Astrocyte of the hippocampus (primary cell): Measurements from ENCODE around the gene DYRK1A.
A peak's percentile ranks its signal among the peaks of the same experiment; 100 is the strongest.
"Not testable (repeated sequence)": the region's sequence is repeated elsewhere in the genome, so short reads cannot be mapped to it uniquely, and the experiment has no call there.

ENCODE experiments used
- DNase-seq: peaks from one replicate; pipeline ENCODE4 v3.0.0; 2011; ENCODE audit warnings: low read depth, low spot score

DYRK1A gene

DNA sequence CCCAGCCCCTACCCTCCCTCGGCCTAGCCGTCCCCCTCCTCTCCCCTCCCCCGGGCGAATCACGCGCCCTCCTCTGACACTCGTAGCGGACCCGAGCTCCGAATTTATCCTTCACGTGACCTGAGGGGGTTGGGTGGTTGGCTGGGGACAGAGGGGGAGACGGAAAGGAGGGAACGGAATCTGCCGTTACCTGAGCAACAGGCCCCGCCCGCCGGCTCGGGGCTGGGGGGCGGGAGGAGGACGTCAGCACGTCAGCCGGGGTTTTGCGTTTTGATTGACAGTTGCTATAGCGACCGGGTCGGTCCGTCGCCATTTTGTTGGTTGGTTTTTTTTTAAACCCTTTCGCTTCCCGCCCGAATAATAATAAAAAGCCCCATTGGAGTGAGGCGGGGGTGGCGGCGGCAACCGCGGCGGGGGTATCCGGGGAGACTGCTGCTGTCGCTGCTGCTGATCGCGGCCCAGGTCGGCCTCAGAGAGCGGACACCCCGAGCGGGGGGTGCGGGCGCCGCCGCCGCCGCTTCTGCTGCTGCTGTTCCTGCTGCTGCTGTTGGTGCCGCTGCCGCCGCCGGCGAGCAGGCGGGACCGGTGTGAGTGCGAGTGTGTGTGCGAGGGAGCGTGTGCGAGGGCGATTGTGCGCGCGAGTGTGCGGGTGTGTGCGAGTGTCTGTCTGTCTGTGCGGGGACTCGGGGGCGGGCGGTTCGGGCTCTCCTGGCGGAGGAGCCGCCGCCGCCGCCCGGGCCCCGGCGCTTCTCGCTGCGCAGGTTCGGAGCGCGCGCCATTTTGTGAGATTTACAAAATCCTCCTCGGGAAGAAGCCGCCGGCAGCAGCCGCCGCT lies at the start of gene DYRK1A:
TSS of gene DYRK1A (plus strand) at position 292 of the 835 bp plus-strand sequence. CDS start 53,602 bp downstream, outside the sequence.
- DNase-seq, result peak; percentile 100

DNA sequence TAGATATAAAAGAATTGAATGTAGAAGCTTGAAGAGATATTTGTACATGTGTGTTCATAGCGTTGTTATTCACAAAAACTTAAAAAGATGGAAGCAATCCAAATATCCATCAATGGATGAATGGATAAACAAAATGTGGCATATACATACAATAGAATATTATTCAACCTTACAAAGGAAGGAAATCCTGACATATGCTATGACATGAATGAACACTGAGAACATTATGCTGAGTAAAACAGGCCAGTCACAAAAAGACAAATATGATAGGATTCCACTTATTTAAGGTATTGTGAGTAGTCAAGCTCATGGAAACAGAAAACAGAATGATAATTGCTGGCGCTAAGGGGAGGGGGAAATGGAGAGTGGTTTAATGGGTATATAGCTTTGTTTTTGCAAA lies 47.0 kb upstream of the DYRK1A start:
- no peak for DNase-seq

DNA sequence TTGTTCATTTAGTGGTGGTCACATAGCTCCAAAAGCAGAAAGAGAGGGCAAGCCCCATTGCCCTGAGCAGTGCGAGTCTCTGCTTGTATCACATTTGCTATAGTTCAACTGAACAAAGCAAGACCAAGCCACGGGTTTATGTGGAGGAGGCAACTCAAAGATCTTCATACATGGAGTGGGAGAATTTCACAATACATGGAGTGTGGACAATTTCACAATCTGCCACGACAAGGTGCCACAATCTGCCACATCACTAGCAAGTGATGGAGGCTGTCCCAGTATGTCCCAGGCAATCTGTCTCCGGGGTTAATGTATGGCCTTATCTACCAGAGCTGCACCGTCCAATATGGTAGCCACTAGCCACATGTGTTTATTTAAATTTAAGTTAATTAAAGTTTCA lies 44.5 kb upstream of the DYRK1A start:
- no peak for DNase-seq

DNA sequence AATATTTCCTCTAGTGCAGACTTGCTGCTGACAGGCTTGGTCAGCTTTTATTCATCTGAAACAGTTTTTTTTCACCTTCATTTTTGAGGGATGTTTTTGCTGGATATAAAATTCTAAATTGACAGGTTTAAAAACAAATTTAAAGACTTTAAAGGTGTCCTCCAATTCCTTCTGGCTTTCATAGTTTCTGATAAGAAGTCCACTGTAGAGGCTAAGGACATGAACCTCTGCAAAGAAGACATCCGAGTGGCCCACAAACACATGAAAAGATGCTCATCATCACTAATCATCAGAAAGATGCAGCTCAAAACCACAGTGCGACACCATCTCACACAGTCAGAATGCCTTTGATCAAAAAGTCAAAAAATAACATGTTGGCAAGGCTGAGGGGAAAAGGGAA lies 42.0 kb upstream of the DYRK1A start:
- DNase-seq, result no peak

DNA sequence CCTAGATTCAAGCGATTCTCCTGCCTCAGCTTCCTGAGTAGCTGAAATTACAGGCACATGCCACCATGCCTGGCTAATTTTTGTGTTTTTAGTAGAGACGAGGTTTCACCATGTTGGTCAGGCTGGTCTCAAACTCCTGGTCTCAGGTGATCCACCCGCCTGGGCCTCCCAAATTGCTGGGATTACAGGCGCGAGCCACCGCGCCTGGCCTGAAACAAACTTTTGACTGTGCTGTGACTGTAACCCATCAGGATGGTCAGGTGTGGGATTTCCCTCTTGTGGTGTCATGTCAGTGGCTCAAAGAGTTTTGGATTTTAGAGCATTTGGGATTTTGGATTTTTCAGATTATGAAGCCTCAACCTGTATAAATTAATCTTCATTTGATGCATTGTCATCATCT lies 38.4 kb upstream of the DYRK1A start:
- not testable (repeated sequence) for DNase-seq

DNA sequence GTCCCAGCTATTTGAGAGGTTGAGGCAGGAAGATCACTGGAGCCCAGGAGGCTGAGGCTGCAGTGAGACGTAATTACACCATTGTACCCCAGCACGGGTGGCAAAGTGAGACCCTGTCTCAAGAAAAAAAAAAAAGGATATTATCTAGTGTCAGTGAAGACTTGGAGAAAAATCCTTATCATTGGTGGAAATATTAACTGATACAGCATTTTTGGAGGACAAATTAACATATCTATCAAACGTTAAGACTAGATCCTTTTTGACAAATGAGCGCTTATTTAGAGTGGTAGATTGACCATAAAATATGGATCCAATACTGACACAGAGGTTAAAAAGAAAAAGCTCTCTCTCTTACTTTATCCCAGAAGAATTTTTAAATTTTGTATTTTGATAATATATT lies 35.2 kb upstream of the DYRK1A start:
- no peak for DNase-seq

DNA sequence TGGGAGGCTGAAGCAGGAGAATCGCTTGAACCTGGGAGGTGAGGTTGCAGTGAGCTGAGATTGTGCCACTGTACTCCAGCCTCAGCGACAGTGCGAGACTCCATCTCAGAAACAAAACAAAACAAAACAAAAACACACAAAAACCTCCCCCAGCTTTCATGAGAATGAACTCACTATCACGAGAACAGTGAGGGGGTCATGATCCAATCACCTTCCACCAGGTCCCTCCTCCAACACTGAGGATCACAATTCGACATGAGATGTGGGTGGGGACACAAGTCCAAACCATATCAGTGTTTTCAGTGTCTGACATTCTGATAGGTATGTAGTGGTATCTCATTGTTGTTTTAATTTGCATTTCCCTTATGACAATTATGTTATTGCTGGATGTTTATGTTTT lies 31.5 kb upstream of the DYRK1A start:
- no peak for DNase-seq

DNA sequence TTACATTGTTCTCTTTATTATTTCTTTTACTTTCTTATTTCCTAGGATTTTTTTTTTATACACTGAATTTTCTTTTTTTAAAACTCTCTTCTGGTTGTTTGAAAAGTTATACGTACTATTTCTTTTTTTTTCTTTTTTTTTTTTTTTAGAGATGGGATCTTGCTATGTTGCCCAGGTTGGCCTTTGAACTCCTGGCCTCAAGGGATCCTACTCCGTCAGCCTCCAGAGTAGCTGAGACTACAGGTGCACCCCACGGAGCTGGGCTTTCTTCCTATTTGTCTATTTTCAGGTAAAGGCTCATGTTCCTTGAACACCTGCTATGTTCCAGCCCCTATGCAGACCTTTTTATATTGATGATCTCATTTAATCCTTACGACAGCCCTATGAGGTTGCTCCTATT lies 29.4 kb upstream of the DYRK1A start:
- DNase-seq, result no peak

DNA sequence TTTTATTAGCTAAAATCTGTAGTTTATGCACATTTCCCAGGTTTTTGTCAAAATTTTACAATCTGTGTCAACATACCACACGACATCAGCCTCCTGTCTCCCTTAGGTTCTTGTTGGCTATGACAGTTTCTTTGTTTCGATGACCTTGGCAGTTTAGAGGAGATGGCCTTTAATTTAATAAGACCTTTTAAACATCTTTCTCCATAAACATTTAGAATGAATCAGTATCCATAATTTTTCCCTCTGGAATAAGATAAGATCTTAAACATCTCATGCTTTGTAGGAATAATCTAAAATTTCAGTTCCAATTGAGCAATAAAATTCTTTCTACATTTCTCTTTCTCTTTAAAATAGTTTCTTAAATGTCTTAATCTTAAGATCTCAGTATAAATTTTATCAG lies 28.7 kb upstream of the DYRK1A start:
- DNase-seq, result no peak

DNA sequence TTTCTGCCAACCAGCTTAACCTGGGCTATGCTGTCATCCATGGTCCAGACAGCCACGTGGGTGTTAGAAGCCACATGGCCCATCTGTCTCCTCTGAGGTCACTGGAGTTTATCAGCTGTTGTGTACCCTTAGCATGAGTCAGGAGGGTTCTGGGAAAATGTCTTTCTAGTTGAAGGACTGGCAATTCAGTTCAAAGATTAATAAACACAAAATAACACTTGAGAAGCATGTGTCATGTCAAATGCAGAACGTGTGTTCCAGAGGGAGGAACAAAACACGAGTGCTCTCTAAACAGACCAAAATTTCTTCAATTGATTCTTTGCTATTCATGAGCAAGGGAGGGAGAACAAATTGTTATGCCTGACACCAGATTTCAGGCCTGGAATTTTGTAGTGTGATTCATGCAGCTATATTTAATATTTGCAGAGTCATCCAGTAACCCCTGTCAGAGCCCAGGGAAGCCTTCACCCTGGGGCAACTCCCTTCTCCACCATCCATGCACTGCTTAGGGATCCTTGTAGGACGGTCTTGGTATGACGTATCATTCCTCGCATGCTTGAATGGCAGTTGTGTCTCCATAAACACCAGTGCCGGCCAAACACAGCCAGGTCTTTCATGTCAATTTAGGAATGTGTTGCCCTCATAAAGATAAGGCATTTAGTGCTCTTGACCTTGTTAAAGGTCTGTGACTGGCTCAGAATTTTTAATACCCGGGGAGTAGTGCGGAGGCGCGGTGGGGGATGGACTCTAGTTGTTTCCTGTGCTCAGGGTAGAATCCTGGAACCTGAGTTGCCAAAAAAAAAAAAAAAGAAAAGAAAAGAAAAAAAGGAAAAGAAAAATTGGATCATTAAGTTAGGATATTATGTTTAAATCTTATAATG lies 27.7 kb upstream of the DYRK1A start:
- peak; percentile 62 for DNase-seq

DNA sequence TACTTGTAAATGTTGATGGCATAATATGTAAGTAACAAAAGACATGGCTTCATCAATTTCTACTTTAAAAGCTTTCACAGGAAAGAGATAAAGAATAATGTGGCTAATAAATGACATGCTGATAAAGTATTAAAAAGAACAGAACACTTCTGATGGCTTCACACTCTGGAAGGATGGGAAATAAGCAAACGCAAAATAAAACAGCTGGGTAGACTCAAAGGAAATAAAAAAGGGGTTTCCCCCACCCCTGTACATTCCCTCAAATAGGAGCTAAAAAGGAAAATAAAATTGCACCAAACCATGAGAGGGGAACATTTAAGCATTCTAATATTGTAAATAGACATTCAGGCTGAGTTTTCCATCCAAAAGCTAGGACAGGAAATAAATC lies 27.0 kb upstream of the DYRK1A start:
- DNase-seq, result no peak

DNA sequence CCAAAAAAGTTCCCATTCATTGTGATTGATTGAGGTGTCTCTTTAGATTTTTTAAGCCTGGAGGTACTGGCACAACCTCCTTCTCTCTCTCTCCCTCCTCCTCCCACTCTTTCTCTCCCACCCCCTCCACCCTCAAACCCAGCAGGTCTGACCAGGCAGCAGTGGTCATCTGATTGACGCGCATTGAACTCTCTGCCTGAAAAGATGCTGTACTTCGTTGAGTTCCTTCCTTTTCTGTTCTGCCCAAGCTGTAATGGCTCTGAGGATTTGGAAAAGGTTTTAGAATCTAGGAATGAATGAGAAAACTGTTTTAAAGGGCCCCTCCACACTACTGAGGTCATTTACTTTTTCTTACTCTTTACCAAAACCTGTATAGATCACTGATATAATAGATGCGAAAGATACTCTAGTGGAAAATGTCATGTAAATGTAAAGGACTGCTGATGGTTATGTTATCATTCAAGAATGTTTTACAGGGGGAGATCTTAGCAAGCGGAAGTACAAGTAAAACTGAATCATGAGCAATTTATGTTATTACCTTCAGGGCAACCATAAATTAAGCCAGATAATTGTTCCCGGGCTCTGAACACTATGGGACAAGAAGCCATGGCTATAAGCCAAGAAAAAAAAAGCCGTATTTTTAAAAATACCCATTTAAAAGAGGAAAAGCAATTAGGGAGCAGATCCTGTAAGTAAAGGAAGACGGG lies 25.2 kb upstream of the DYRK1A start:
- DNase-seq, result peak; percentile 6

DNA sequence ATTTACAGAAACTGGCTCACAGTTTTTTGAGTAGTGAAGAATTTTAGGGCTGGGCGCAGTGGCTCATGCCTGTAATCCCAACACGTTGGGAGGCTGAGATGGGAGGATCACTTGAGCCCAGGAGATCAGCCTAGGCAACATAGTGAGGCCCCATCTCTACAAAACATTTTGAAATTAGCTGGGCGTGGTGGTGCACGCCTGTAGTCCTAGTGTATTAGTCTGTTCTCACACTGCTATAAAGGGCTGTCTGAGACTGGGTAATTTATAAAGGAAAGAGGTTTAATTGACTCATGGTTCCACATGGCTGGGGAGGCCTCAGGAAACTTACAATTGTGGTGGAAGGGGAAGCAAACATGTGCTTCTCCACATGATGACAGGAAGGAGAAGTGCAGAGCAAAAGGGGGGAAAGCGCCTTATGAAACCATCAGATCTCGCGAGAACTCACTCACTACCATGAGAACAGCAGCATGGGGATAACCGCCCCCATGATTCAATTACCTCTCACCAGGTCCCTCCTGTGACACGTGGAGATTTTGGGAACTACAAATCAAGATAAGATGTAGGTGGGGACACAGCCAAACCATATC lies 24.4 kb upstream of the DYRK1A start:
- DNase-seq, result no peak

DNA sequence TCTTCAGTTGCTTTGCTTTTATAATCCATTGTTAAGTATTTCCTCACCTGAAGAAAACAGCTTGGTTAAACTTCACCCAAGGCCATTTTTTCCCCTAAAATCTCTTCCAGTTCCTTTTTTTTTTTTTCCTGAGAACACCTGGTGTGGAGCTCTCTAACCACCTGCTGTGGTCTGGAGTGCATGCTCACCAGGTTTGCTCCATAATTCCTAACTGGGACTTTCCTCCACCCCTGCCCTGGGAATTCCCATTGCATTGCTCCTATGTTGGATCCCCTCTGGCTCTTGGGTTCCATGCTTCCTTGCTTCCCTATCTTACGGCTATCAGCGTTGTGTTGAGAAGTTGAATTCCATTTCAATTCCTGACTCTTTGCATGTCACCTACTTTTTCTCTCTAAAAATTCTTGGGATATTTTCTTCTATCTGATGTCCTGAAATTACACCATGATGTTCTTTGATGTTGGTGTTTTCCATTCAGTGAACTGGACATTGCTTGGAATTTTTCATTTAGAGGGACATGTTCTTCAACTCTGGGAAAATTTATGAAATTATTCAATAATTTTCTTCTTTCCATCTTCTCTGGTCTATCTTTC lies 19.6 kb upstream of the DYRK1A start:
- DNase-seq, result no peak

DNA sequence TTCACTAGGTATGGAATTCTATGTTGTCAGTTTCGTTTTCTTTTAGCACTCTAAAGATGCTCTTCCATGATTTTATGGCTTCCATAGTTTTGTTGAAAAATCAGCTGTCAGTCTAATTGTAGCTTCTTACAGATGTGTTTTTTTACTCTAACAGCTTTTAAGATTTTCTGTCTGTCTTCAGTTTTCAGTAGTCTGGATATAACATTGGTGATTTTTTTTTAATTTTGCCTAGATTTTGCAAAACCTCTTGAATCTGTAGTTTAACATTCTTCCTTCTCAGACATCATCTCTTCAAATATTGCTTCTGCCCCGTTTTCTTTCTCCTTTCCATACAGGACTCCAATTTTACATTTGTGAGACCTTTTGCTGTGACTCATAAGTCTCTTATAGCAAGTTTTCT lies 17.9 kb upstream of the DYRK1A start:
- no peak for DNase-seq

DNA sequence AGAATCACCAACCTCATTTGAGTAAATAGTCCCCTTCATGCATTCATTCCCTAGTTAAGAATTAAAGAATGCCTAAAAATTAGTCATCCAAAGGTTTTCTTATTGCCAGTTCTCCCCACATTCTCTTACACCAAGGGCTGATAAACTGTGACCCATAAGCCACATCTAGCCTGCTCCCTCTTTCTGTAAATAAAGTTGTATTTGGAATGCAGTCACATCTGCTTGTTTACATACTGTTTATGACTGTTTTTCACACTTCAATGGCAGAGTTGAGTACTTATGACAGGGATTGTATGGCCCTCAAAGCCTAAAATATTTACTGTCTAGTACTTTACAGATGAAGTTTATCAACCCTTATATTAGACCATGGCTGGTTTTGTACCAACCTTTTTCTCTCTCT lies 16.1 kb upstream of the DYRK1A start:
- DNase-seq, result no peak

DNA sequence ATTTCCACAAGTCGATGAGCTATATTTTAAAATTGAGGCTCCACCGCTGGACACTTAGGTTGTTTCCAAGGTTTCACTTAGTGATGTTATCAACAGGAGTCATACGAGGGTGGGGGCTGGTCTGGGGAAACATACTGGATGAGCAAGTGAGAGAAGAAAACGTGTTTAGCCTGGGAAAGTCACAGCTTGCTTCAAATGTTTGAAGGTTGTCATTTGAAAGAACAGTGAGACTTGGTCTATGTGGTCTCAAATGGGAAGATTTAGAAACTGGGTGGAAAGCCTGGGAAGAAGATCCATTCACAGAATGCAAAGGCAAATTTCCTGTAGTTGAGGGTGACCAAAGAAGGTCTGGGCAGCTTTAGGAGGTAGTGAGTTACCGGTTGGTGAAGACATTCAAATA lies 9.9 kb upstream of the DYRK1A start:
- no peak for DNase-seq

DNA sequence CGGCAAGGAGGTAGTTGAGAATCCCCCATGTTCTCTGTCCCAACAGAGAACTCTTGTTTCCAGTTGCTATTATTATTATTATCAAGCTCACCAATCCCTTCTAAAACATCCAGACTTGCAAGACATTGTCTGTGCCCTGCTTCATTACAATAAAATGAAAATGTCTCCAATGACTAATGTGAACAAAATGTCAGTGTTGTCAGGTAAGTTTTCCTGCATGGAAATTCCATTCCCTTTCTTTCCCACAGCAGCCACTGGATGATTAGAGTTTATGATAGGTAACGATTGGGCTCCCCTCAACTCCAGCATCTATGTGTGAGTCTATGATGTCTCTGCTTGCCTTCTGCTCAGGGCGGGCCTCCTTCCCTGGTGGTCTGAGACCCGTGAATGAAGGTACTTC lies 8.9 kb upstream of the DYRK1A start:
- DNase-seq, result peak; percentile 11

DNA sequence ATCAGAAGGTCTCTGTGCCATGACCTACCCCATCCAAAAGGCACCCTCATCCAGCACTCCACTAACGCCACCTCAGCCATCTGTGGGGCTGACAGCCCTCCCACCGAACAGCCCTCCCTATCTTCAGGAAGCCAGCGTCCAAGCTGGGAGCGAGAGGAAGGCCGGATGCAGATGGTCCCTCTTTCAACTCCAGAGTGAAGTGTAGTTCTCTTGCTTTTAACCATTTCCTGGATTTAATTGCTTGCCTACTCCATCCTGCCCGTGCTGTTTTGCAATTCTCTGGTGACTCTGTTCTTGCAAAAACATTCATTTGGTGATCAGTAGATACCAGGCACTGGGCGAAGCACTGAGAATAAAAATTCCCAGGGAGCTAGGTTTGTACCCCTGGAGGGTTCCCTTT lies 8.2 kb upstream of the DYRK1A start:
- no peak for DNase-seq

DNA sequence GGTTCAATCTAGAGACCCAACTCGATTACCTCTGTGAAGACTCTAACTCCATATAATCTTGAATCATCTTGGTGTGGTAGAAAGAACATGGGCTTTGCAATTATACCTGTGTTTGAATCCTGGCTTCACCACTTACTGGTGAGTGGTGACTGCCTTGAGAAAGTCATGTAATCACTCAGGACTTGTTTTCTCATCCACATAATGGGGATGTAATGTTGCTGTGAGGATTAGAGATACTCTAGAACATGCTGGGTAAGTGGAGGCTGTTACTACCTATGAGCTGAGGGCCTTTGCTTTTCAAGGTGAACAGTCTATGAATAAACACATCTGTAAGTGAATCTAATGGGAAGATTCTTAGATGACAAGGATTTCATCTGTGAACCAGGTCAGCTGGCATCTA lies 2.6 kb upstream of the DYRK1A start:
- no peak for DNase-seq

DNA sequence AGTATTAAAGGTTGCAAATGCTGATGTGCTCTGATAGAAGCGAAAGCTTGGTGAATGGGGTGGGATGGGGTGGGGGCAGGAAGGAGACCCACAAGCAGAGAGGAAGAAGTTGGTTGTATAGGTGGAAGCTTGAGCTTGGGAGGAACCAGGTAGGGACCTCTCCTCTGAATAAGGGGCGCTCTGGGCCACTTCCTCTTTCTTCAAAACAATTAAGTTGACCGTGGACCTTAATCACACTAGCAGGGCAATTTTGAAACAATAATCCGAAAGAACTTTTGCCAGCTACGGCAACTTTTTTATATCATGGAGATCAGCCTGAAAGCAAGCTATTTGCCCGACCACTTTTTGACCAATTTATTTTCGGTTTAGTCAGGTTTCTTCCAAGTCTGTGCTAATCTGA lies 1.9 kb upstream of the DYRK1A start:
- no peak for DNase-seq
